Ectodermal cell (in vitro differentiated cells): ENCODE results near the gene ZFX.

ENCODE experiments used
- H3K27ac ChIP-seq: 2 replicates; pipeline ENCODE4 v1.7.0; 2013; ENCODE audit warnings: mild to moderate bottlenecking, low read depth, low read length; ENCODE audit not compliant: insufficient read depth, poor library complexity, severe bottlenecking
- H3K27me3 ChIP-seq: 2 replicates; pipeline ENCODE4 v1.7.0; 2013; ENCODE audit warnings: mild to moderate bottlenecking, low read length; ENCODE audit not compliant: insufficient read depth, control insufficient read depth, poor library complexity, severe bottlenecking
- H3K36me3 ChIP-seq: one replicate; pipeline ENCODE4 v1.7.0; 2013; ENCODE audit warnings: low read length; ENCODE audit not compliant: control insufficient read depth, insufficient read depth
- H3K4me1 ChIP-seq: one replicate; pipeline ENCODE4 v1.7.0; 2013; ENCODE audit warnings: low read length; ENCODE audit not compliant: control insufficient read depth, insufficient read depth
- H3K4me3 ChIP-seq: 2 replicates; pipeline ENCODE4 v1.7.0; 2013; ENCODE audit warnings: low read depth, low read length, control low read depth; ENCODE audit not compliant: insufficient read depth
- H3K9me3 ChIP-seq: 2 replicates; pipeline ENCODE4 v1.7.0; 2013; ENCODE audit warnings: mild to moderate bottlenecking, low read length, moderate library complexity; ENCODE audit not compliant: control insufficient read depth
- WGBS, 2 experiments: methylation state at CpG; one replicate each; pipeline ENCODE4 v1.1.7; 2013; ENCODE audit warnings: missing lambda C conversion rate in 2 of 2; 5-methylcytosine and 5-hydroxymethylcytosine counted together

ZFX gene

GRCh38 chrX:24168807-24169206 is 19.3 kb downstream of the ZFX start:
- H3K9me3 ChIP-seq = no peaks in the 10 kb centered on the region
- 88 to 89% methylated on average over 2 to 5 of the region's 5 CpGs for WGBS, 2 experiments
- H3K27me3 ChIP-seq = no peaks in the 10 kb centered on the region
- H3K36me3 ChIP-seq = no peaks in the 10 kb centered on the region
- no peak overlapping the region for H3K27ac ChIP-seq
- no peak overlapping the region for H3K4me3 ChIP-seq
- no peaks in the 10 kb centered on the region for H3K4me1 ChIP-seq

- H3K9me3 ChIP-seq = no peaks in the 10 kb centered on the region
- no peaks in the 10 kb centered on the region for H3K36me3 ChIP-seq
- H3K27ac ChIP-seq = no peak overlapping the region
- no peaks in the 10 kb centered on the region for H3K4me1 ChIP-seq
- H3K4me3 ChIP-seq = no peak overlapping the region
- 84 to 86% methylated on average over 3 of the region's 3 CpGs for WGBS, 2 experiments
- no peaks in the 10 kb centered on the region for H3K27me3 ChIP-seq
Observed at GRCh38 chrX:24169211-24169610, 19.7 kb downstream of the ZFX start.

GRCh38 chrX:24173115-24173847 is 23.8 kb downstream of the ZFX start:
- H3K27ac ChIP-seq = no peak overlapping the region
- no peak overlapping the region for H3K4me3 ChIP-seq
- WGBS, 2 experiments = 93 to 96% methylated on average over 10 to 11 of the region's 11 CpGs
- H3K36me3 ChIP-seq = no peaks in the 10 kb centered on the region
- no peaks in the 10 kb centered on the region for H3K9me3 ChIP-seq
- no peaks in the 10 kb centered on the region for H3K4me1 ChIP-seq
- H3K27me3 ChIP-seq = no peaks in the 10 kb centered on the region

- no peaks in the 10 kb centered on the region for H3K27me3 ChIP-seq
- no peak overlapping the region for H3K4me3 ChIP-seq
- H3K36me3 ChIP-seq = peaks cover 4% of the 10 kb centered on the region
- 86 to 100% methylated on average over 1 of the region's 1 CpG for WGBS, 2 experiments
- H3K9me3 ChIP-seq = no peaks in the 10 kb centered on the region
- H3K4me1 ChIP-seq = no peaks in the 10 kb centered on the region
- no peak overlapping the region for H3K27ac ChIP-seq
Observed at GRCh38 chrX:24175276-24175675, 25.7 kb downstream of the ZFX start.

- Histone ChIP-seq H3K27me3 (no peaks in the 10 kb centered on the region), H3K27ac (no peak overlapping the region), H3K4me1 (no peaks in the 10 kb centered on the region), H3K9me3 (no peaks in the 10 kb centered on the region), H3K4me3 (no peak overlapping the region), H3K36me3 (peaks cover 4% of the 10 kb centered on the region)
- 93 to 95% methylated on average over 8 of the region's 8 CpGs for WGBS, 2 experiments
Observed at GRCh38 chrX:24178441-24178840, 28.9 kb downstream of the ZFX start.

GRCh38 chrX:24184018-24184417 is 34.5 kb downstream of the ZFX start:
- H3K4me1 ChIP-seq = no peaks in the 10 kb centered on the region
- no peaks in the 10 kb centered on the region for H3K27me3 ChIP-seq
- 91 to 99% methylated on average over 5 of the region's 5 CpGs for WGBS, 2 experiments
- peaks cover 4% of the 10 kb centered on the region for H3K36me3 ChIP-seq
- no peaks in the 10 kb centered on the region for H3K9me3 ChIP-seq
- H3K4me3 ChIP-seq = no peak overlapping the region
- no peak overlapping the region for H3K27ac ChIP-seq

GRCh38 chrX:24186483-24186882 is 37.0 kb downstream of the ZFX start:
- H3K9me3 ChIP-seq = no peaks in the 10 kb centered on the region
- H3K27me3 ChIP-seq = no peaks in the 10 kb centered on the region
- no peak overlapping the region for H3K4me3 ChIP-seq
- no peaks in the 10 kb centered on the region for H3K36me3 ChIP-seq
- H3K27ac ChIP-seq = no peak overlapping the region
- H3K4me1 ChIP-seq = no peaks in the 10 kb centered on the region
- WGBS, 2 experiments = 94 to 100% methylated on average over 1 to 4 of the region's 4 CpGs

GRCh38 chrX:24186986-24187385 is 37.5 kb downstream of the ZFX start:
- Histone ChIP-seq H3K27me3 (no peaks in the 10 kb centered on the region), H3K9me3 (no peaks in the 10 kb centered on the region), H3K27ac (no peak overlapping the region), H3K36me3 (no peaks in the 10 kb centered on the region), H3K4me1 (no peaks in the 10 kb centered on the region), H3K4me3 (no peak overlapping the region)
- WGBS, 2 experiments = 83 to 95% methylated on average over 1 to 2 of the region's 4 CpGs

GRCh38 chrX:24189490-24189889 is 40.0 kb downstream of the ZFX start:
- H3K4me1 ChIP-seq = no peaks in the 10 kb centered on the region
- no peak overlapping the region for H3K4me3 ChIP-seq
- no CpG with 5 or more reads among the region's 2 CpGs for WGBS, 2 experiments
- no peaks in the 10 kb centered on the region for H3K9me3 ChIP-seq
- H3K27me3 ChIP-seq = no peaks in the 10 kb centered on the region
- no peaks in the 10 kb centered on the region for H3K36me3 ChIP-seq
- H3K27ac ChIP-seq = no peak overlapping the region

- Histone ChIP-seq H3K4me1 (no peaks in the 10 kb centered on the region), H3K27ac (no peak overlapping the region), H3K36me3 (no peaks in the 10 kb centered on the region), H3K9me3 (no peaks in the 10 kb centered on the region), H3K27me3 (no peaks in the 10 kb centered on the region), H3K4me3 (no peak overlapping the region)
- 78 to 84% methylated on average over 1 to 2 of the region's 2 CpGs for WGBS, 2 experiments
Observed at GRCh38 chrX:24190500-24191156, 41.1 kb downstream of the ZFX start.
